Stimulated activated CD4-positive, alpha-beta T cell treated with anti-CD3 and anti-CD28 coated beads, Interleukin-15, amount 100 ng/mL, for 1 hour (primary cell): ENCODE measurements around the gene ST3GAL6.

ENCODE experiments used
- DNase-seq, 2 donors: peaks; one replicate each; pipeline ENCODE4 v3.0.0-alpha.2; 2020; ENCODE audit warnings: low read depth in 1 of 2, low spot score in 1 of 2

Gene ST3GAL6

DNA sequence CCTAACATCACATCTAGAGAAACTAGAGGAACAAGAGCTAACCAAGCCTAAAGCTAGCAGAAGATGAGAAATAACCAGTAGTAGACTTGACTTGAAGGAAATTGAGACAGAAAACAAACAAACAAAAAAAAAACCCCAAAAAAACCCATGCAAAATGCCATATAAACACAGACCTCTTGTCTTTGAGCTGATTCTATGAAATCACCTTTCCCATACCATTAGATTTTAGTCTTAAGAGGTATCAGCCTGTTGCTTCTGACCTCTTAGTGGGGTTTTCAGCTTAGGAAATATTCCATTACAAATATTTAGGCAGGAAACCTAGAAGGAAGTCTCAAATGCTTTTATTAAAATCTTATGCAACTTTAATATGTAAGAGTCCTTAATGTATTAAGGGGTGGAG lies 23.9 kb upstream of the ST3GAL6 start:
- no peak for DNase-seq

DNA sequence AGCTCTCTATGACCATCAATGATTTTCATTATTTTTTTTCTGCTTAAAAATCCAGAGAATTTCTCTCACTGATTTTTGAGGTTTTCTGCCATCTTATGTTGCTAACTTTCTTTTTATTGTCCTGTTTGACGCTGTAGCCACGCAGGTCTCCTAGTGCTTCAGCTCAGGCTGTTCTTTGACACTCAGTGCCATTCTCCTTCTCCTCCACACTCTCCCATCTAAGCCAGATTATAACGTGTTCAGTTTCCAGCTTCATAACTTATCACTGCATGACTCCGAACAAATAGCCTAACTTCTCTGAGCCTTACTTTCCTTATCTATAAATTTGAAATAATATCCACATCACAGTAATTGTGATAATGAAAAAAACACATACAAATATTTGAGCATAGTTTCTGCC lies 22.8 kb upstream of the ST3GAL6 start:
- DNase-seq: no peak

DNA sequence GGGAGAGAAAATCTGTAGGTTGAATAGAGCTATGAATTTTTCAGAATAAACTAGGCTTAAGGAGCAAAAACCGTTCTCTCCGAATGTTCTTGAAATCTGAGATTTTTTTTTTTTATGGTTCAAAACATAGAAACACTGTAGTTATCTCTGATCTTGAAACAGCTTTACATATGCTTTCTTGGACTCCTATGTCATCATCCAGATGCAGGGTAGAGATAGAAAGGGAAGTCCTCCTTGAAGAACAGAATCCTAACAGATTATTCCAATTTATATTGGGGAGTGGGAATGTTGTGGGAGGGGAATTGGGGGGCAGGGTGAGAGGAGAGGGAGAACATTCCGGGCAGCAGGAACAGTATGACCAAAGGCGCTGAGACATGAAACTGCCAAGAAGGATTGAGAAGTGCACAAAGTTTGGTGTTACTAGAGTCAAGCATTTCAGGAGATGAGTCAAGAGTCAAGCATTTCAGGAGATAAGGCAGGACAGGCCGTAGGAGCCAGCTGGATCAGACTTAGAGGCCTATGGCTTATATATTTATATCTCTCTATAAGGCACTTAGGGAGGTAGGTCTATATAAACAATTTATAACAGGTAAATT lies 21.9 kb upstream of the ST3GAL6 start:
- DNase-seq: no peak

DNA sequence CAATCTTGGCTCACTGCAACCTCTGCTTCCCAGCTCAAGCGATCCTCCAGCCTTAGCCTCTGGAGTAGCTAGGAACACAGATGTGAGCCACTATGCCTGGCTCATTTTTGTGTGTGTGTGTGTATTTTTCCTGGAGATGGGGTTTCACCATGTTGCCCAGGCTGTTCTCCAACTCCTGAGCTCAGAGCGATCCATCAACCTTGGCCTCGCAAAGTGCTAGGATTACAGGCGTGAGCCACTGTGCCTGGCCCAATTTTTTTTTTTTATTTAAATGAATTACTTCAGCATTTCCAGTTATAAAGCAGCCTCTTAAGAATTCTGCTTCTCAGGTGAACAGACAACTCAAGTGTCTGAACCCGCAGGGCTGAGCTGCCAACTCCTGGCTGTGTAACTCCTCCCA lies 20.1 kb upstream of the ST3GAL6 start:
- no peak for DNase-seq

DNA sequence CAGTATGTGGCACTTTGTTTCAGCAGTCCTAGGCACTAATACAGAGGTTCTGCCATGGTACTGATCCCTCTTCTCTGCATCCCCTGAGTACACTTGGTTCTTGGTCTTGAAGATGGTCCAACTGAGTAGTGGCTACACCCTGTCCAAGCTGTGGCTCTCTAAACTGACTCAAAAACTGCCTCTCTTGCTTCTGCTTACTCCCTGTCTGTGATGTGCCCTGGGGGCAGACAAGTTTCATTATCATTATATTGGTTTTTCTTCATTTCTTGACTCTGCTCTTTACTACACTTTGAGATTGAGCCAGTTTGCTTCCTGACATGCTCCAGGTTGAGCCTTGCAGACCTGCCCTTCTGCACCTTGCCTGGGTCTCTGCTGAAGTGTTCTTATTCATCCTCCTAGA lies 18.9 kb upstream of the ST3GAL6 start:
- DNase-seq: no peak

DNA sequence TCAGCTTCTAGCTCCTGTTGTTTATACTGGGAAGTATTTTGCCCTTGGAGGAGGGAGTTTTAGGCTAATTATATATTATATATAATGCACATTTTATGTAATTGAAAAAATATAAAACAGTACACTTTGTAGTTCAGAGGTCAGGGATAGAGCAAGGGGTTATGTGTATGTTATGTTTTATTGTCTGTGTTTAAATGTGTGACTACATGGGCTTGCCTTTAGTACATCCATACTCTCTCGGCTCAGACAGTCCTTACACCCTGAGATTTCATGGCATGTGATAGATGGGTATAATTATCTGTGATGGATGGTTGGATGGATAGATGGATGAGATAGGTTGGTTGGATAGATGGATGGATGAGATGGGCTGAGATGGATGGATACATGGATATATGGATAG lies 17.4 kb upstream of the ST3GAL6 start:
- no peak for DNase-seq

DNA sequence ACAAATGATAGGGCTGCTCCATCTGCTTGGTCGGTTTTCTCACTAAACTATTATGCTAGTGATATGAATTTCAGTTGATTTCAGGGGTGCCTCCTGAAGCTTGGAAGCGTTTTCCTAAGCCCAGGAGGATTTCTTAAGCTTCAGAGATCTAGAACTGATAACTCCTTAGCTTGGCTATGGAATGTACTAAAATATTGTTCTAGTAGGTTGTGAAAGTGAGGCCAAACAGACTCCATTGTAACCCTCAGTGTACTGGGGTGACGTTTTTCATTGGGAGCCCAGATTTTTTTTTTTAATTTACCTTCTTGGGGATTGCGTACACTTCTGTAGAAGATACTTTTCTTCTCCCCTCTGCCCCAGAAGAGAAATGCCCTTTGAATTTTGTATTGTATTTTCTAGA lies 17.0 kb upstream of the ST3GAL6 start:
- no peak for DNase-seq

DNA sequence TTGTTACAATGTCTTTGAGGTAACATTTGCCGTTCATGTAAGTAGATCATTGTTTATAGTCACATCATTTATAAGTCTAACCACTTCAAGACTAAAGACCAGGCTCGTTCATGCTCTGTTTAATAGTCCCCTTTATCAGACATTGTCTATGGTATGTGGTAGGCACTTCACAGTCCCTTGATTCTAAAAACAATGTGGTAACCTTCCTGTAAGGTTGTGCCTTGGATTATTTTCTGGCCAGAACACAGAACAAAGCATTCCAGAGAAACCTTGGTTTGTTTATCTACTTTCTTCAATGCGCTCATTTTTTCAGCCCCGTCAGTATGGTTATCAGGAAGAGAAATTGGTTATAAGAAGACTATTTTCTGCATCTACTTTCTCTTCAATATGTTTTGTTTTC lies 16.3 kb upstream of the ST3GAL6 start:
- no peak for DNase-seq

DNA sequence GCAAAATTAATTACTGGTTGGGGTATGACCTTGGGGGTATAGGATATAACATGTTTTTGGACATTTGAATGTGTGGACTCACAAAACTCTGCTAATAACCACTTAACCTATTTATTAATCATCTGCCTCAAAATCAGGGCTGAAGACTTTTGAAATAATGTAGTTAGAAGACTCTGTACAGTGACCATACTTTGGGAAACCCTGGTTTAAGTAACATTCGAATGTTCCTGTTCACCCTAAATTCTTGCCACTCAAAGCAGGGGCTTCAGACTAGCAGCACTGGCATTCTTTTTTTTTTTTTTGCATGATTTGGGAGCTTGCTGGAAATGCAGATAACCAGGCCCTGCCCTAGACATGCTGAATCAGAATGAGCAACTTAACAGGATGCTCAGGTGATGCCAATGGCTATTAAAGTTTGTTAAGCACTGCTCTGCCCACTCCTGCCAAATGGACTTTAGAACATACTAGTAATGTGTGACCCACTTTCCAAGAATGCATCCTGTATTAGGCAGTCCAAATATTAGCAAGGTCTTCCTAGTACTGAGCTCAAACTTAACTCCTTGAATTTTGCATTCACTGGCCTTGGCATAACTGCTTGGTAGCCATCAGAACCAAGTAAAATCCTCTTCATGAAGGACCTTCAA lies 12.7 kb upstream of the ST3GAL6 start:
- no peak for DNase-seq

DNA sequence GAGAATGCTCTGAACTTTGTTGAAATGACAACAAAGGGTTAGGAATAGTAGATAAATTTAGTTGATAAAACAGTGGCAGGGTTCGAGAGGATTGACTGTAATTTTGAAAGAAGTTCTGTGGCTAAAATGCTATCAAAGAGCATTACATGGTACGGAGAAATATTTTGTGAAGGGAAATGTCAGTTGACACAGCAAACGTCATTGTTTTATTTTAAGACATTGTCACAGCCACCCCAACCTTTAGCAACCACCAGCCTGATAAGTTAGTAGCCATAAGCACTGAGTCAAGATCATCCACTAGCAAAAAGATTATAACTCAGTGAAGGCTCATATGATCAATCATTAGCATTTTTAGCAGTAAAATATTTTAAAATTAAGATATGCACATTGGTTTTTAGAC lies 8.7 kb upstream of the ST3GAL6 start:
- no peak for DNase-seq

DNA sequence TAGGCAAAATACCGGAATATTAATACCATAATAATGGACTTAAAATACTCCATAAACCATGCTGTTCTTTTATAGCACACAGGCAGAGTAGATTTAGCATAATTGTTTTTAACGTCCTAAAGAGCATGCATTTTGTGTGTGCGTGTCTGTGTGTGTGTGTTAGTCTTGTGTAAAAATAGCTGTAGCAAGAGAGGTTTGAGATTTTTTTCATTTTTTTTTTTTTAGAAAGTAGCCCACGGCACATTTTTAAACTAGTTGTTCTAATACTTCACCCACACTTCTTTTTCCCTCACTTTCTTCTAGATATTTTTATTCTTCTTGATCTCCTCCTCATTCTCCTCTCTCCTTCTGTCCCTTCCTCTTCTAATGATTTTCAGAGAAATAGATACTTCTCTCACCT lies 7.5 kb upstream of the ST3GAL6 start:
- no peak for DNase-seq

DNA sequence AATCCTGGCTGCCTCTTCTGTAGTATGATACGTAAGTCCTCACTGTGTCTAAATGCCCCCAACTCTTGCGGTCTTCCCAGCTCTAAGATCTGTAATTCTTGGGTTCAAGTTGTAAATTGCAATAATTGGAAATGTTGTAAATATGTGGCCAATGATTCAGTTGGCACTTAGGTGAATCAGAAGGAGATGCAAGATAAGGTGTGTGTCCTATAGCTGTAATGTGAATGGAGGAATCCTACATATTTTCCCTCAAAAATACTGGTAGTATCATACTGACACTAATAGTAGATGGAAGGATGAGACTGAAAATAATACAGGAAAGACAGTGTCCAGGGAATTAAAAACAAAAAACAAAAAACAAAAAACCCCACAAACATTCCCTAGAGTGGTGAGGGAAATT lies 3.5 kb upstream of the ST3GAL6 start:
- DNase-seq: no peak

DNA sequence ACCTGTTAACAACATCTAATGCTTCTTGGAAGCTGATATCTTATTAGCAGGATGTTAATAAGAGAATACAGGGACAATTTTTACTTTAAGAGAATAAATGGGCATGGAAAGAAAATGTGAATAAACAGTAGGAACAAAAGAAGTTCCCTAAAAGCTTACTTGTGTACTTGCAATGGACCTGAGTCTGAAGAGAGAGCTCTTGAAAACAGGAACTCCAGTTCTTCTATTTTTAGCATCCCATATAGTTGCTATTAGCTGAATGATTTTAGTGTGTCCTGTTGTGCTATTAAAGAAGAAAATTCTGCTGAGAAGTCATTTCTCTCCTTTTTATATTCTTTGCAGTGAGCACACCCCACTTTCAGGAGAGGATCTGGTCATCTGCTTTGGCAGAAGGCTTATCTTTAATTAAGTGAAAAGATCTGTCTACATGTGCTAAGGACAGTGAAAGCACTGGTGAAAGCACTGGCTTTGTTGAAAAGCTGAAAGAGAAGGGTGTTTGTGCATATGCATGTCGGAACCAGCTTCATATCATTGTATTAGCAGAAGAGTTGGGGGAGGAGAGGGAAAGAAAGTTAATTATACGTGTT lies 1.4 kb upstream of the ST3GAL6 start:
- DNase-seq: no peak

DNA sequence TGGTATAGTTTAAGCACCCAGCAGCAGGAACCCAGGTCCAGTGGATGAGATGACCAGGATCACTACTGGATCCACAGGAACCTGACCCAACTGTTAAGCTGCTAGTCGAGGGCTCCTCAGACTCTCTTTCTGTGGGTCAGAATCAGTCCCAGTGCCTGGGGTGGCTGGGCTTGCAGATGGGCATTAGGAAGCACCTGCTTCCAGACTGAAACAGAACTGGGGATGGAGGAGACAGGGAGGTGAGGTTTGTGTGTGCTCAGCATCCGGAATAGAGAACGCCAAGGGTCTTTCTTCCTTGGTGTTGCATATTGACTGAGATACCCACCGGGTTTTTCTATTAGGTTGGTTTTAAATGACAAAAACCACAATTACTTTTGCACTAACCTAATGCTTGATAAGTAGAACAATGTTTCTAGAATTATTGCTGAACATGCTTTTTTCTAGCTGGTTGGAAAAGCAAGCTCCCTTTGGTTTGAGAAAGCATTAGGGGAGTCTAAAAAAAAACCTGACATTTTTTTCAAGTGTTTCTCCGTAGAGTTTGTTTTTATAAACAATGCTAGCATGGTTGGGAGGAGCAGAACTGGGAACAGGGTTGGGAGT lies 779 bp downstream of the ST3GAL6 start:
- no peak for DNase-seq

DNA sequence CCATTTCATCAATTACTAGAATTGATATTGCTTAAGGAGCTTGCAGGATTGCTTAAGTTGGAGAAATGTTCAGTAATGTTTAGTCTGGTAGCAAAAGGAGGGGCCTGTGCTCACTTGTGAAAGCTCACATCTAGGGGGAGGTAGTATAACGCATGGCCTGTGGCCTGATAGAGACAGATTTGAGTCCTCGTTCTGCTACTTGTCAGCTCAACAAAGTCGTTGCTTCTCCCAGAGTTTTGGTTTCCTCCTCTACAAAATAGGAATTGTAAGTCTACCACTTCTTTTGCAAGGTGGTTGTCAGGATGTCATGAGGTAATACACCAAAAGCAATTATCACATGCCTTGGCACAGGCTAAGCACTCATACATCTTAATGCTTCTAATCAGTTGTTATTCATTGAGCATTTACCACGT lies 1.3 kb downstream of the ST3GAL6 start:
- DNase-seq: no peak

DNA sequence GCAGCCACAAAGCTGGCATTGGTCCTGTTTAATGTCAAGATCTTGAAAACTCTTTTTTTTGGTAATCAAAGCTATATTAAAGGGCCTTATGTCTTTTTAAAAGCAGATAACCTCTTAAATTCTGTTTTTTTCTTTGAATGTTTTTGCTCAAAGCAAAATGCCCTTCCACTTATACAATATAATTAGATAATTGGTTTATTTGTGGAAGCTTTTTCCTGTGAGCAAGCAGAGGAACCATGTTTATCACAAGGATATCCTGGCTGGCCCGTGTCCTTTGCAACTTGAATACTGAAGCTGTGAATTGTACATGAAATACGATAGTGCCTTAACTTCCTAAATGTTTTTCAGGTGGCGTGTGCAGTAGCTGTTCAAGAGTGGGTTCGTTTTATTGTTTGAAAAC lies 2.6 kb downstream of the ST3GAL6 start:
- DNase-seq: no peak

DNA sequence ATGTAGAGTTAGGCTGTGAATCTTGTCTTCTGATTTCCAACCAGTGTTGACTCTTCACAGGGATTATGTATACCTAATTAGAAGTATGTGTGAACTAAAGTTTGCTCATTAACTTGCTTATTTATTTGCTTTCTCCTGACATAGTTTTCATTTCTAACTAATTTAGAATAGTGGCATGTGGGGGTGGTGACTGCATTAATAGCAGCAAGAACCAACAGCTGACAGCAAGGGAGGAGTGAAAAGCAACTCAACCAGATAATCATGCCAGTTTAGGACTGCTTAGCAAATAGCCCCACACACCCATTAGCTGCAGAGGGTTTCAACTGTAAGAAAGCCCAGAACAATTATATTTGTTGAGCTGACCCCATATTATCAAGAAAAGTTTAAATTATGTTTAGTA lies 3.8 kb downstream of the ST3GAL6 start:
- DNase-seq: no peak

DNA sequence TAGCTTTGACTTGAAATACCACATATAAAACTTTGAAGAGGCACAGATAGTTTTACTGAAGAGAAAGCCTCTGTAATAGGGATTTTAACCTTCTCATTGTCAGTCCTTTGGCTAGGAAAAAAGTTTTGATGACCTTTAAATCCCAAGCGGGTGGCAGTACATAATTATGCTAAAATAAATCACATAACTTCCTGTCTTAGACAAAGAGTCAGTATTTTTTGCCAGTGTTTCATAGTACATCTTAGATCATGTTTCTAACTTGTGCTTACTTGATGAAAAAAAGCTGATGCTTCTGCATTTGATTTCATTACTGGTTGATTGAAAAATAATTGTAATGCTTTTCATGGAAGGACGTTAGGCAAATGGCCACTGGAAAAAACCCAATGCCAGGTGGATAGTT lies 5.8 kb downstream of the ST3GAL6 start:
- no peak for DNase-seq

DNA sequence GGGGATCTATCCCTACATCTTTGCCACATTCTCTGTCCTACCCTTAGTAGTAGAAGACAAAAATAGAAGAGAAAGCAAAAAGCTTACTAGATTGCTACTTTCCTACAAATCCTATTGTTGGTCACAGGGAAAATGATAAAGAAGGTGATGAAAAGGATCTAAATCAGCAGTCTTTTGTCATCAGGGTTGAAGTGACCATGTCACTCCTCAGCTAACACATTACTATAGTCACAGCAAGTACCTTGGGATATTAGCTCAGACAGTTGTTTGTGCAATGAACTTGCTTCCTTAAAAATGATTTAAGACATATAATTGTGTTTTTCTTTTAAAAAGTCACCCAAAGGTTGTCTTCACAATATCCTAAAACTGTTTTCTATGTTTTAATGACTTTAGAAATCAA lies 6.3 kb downstream of the ST3GAL6 start:
- no peak for DNase-seq

DNA sequence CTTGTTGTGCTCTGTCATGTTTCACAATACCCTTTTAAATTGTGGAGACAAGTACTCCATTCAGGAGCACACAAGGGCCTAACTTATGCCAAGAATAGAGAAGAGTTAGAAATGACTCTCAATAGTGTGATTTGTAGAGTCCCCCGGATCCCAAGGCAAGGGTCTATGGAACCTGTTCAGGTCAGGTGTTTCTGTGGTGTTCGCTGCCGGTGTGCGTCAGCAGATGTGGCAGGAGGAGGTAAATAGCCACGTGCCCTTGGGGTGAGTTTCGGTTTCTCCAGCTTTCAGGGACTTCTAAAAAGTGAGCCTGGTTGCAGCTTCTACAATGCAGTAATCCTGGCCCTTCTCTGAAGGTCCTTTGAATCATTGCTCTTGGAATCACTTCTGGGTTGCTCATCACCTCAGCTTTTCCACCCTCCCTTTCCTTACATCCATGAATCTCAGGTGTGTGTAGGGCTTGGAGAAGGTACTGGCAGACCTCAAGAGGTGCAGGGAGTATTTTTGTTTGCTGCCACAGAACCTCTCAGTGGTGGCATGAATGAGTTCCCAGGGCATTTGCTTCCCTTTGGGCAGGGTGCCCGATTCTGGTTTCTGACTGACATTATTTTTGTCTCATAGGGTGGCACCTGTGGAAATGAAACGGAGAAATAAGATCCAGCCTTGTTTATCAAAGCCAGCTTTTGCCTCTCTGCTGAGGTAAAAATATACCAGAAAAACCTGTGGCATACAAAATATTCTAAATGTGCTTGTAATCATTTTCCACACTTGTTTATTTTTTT lies 7.3 kb downstream of the ST3GAL6 start:
- DNase-seq: no peak

DNA sequence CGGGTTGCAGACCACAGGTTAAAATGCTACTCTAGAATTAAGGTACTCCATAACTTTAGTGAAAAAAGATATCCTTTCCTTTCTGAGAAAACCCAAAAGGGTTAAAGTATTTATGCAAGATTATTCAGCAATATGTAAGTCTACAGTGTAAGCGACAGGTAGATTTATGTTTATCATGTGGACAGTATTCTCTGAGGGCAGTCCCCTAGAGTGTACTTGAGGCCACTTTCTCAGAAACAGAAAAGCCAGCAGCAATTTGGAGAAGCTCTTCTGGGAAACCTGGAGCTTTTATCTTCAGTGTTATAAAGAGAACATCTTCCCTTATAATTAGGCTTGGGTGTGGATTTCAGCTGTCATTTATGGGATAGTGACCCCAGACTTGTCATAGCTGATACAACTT lies 8.9 kb downstream of the ST3GAL6 start:
- DNase-seq: no peak
